Measurements from ENCODE around the gene SLC39A11.
"Not testable (repeated sequence)": the region's sequence is repeated elsewhere in the genome, so short reads cannot be mapped to it uniquely, and the experiment has no call there.

SLC39A11 gene

DNA sequence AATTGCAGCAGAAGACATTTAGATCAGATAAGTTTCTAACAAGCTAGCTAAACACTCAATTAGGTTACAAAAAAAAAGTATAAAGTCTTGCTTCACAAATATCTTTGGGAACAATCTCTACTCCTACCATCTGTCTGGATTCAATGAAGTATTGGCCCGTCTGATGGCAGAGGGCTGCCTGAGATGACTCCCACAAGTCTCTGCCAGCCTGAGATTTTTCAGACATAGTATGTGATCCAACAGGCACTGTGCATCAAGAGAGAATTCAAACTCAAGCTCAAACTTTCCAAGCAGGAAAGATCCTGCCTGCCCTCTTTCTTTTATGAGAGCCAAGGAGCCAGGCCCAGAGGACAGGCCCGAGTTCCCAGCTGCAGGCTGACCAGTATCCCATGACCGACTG is 22.6 kb downstream of the SLC39A11 start:
- DNase-seq, result no peak

DNA sequence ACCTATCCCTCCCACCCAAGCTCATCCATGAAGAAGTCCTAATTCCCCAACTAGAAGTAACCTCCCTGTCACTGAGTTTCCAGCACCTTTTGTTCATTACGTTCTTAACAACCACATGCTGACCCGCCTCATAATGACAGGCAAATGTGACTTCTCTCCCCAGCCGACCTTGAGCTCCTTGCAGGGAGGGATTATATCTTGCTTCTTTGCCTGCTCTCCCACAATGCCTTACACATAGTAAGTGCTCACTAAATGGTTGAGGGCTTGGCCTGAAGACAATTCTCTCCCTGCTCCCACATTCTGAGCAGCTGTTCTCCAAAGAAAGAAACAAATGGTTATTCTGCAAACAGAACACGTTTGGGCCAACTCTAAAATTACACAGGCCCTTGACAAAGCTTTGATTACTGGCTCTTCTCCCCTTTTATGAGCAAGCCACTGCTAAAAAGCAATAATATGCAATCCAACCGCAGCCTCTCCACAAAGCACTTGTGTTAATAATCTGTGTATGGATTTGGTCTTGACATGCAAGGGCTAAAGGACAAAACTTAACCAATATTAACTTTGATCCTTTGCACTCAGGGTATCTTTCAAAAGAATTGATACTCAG is 23.2 kb downstream of the SLC39A11 start:
- DNase-seq, result no peak

DNA sequence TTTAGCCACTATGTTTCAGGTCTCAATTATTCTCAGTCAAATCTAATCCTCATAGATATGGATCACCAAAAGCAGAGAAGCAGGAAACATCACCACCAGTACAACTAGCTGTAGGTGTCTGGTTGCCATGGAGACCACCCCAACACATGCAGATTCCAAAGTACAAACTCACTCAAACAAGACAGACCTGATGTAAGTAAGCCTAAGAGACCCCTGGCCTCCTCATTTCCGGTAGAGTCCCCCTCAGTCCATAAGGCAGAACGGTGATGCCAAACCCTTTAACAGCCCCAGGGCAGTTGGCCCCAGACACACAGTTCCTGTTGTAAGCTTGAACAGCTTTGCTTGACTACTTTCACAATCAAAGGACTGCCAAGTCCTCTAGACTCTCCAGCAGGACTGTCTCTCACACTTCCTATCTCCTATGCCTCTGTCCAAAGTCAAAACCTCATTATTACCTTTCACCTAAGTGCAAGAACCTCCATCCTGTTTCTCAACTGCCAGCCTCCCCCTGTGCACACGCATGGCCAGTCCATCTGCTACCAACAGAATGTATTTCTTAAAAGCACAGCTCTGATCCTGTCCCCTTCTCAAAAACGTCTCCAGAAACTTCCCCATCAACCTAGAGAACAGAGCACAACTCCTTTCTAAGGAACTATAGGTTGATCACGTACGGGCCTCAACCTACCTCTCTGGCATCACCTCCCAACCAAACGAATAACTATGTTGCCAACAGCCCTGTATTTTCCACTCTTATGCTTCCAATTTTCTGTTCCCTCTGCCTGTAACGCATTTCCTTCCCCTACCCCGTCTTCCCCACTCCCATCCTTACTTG is 23.9 kb downstream of the SLC39A11 start:
- no peak for DNase-seq

DNA sequence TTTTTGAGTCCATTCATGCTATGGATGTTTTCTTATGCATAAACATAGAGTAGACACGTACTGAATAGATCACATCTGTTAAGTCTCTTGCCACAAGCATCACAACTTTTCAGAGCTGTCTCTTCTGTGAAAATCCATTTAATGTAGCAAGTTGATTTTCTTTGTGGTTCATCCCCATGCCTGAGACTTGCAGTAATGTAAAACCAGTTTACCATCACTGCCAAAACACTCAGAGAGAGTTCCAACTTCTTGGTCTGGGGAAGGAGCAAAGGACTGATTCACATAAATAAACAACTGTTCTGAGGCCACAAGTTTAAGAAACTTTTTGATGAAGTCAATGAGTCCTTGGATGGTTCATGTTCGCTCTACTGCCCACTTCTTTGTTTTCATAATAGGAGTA is 24.8 kb downstream of the SLC39A11 start:
- not testable (repeated sequence) for DNase-seq

DNA sequence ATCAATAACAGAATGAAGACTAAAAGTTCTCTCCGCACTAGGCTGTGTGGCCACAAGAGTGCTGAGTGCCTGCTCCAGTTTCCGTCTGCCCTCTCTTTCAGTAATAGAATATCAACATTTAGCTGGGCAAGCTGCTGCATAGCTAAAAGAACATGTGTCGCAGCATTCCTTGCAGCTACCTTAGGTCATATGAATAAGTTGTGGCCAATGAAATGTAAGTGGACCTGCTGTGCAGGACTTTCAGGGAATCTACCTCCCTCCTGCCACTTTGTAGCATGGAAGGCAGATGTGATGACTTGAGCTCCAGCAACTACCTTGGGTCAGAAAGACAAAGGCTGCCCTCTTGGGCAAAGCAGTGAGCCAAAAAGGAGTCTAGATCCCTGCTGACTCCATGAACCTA is 25.4 kb downstream of the SLC39A11 start:
- no peak for DNase-seq

DNA sequence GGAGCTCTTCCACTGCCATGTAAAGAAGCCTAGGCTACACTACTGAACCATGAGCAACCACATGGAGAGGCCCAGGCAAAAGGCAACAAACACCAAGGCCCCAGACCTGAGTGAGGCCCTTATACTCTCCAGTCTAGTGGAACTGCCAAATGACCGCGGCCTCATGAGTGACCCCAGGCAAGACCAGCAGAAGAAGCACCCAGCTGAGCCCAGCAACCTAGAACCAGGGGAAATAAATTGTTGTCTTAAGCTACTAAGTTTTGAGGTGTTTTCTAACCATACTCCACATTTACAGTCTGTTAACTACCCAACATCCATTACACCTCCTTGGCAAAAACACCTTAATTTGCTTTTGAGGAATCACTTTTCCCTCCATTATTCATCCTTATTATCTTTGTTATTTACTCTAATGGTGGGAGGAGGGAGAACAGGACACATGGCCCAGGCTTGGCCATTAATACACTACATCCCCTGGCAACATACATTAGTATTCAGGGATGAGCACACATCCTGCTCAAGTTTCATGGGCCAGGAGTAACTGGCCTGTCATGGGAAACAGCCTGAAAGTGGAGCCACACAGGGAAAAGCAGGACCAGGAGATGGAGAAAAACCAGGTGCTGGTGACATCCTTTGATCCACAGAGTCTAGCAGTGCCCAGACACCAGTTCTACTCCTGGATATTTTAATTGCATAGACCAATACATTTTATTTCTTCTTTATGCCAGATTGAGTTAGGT is 26.2 kb downstream of the SLC39A11 start:
- DNase-seq, result no peak

DNA sequence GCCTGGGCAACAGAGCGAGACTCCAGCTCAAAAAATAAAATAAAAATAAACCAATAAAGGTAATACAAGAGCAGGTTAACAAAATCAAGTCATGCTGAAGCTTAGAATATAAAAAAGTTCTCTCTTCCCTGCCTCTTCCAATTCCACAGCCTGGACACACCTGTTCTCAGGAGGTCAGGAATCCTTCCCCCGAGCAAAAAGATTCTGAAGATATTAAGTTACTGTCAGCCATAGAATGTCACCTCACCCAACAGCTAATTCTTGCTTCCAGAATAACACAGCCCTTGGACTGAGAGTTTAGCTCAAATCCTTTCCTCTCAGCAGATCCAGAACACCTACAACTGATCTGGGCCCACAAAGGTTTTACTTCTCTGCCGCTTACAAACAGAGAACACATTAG is 27.1 kb downstream of the SLC39A11 start:
- DNase-seq, result no peak

DNA sequence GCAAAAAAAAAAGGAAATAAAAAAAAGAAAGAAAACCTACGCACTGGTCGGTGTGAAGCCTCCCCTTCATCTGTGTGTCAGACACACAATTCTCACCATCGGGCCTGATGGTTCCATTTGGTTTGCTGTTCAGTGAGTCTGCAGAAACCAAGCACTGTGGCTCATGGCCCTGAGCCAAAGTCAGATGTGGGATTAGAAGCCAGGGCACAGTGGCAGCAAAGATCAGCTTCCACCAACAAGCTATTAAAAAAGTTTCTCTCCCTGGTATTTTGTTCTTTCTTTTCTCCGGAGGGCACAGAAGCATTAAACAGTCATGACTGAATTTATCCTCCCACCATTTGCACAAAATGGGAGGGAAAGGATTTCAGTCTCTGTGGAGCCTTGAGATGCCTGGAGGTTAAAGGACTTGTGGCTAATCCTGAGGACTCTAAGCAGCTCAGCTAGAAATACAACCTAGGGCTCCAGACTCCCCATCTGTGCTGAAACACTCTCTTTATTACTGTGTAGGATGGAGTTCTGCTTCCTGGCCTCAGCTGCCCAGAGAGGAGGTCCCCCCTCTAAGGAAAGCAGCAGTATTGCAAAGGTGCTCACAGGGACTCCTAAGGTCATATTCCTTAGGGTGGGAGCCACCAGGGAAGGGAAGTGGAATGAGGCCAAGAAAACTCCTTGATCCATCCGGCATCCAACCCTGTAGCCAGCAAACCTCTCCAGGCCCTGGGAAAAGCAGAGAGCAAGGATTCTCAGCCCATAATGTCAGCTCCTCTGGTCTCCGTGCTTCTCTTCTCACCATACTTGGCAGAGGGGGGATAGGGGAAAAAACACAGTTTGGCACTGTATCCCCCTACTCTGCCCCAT is 28.2 kb downstream of the SLC39A11 start:
- no peak for DNase-seq

DNA sequence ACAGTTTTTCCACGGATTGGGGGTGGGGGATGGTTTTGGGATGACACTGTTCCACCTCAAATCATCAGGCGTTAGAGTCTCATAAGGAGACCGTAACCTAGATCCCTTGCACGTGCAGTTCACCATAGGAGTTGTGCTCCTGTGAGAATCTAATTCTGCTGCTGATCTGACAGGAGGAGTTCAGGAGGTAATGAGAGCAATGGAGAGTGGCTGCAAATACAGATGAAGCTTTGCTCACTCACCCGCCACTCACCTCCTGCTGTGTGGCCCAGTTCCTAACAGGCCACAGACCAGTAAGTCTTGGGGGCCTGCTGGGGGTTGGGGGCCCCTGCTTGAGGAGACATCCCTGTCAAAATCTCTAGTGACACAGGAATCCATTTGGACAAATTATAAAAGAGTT is 29.8 kb downstream of the SLC39A11 start:
- DNase-seq, result no peak

DNA sequence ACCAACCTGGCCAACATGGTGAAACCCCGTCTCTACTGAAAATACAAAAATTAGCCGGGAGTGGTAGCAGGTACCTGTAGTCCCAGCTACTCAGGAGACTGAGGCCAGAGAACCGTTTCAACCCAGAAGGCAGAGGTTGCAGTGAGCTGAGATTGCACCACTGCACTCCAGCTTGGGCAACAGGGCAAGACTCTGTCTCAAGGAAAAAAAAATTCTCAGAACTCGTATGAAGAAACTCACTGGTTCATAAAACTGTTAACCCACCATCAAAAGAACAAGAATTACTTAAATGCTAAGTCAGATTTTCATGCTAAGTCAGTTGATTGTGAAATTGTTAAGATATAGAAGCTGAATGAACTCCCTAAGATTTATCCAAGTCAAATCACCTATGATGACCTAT is 31.3 kb downstream of the SLC39A11 start:
- DNase-seq, result no peak

DNA sequence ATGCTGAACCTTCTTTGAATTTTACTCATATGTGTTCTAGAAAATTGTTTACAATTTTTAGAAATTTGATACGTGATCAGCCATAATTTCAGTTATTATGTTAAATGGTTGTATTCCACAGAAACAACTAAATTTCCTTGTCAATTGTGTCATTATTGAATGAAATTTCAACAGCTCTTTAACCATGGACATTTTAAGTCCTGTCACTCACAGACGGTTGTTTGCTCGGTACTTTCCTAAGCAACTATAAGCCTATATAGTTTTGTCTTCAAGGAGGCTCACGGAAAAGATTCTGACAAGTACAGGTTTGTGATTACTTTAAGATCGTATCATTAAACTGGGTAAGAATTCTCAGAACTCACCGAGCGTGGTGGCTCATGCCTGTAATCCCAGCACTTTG is 31.8 kb downstream of the SLC39A11 start:
- DNase-seq, result no peak

DNA sequence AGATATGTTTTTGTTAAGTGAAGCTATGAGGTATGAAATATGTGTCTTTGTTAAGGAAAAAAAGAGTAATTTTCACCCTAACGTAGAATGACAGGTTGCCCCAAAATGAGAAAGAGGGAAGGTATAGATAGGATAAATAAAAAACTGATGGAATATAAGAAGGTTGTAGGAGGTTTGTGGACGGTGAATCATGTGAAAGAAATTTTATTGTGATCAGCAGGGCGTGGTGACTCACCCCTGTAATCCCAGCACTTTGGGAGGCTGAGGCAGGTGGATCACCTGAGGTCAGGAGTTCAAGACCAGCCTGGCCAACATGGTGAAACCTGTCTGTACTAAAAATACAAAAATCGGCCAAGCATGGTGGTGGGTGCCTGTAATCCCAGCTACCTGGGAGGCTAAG is 32.8 kb downstream of the SLC39A11 start:
- not testable (repeated sequence) for DNase-seq

DNA sequence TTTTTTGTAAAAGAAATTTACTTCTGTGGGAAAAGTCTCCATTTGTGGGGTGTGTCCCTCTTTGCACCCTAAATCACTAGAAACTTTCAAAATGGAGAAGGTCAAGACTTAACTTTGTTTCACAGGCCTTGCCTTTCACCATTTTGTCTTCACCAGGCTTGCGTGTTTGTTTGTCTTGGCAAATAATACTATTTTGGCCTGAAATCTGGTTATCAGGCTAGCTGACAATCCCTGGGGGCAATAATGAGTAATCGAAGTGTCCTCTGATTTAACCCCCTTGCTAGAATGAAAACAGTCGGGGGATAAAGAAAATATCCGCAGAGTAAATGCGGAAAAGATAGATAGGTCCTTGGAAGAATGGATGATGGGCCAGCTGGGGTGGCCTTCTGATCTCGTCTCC is 34.5 kb downstream of the SLC39A11 start:
- no peak for DNase-seq

DNA sequence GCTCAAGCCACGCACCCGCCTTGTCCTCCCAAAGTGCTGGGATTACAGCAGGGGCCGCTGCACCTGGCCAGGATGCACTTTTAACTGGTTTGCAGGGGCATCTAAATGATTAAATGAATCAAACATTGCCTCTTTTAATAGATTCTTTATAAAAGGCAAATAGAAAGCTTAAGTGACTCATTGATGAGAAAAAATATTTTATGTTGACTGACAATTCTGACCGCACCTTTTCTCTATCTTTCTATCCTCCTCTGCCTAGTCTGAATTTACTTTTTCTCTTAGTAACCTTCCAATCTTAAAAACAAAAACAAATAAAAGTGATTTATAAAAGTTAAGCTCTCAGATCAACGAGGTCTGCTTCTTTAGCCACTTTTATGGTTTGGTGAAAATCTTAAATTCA is 35.3 kb downstream of the SLC39A11 start:
- no peak for DNase-seq

DNA sequence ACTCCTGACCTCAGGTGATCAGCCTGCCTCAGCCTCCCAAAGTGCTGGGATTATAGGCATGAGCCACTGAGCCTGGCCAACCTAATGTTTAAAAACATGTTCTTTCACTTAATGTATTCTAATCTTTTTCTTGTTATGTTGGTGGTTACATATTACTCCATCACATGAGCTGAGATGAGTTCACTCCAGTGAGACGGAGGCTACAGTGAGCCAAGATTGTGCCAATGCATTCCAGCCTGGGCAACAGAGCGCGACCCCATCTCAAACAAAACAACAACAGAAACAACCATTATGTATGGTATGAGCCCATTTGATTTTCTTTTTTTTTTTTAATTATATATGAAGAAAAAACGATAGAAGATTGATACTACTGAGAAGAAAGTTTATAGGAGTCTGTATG is 39.6 kb downstream of the SLC39A11 start:
- no peak for DNase-seq

DNA sequence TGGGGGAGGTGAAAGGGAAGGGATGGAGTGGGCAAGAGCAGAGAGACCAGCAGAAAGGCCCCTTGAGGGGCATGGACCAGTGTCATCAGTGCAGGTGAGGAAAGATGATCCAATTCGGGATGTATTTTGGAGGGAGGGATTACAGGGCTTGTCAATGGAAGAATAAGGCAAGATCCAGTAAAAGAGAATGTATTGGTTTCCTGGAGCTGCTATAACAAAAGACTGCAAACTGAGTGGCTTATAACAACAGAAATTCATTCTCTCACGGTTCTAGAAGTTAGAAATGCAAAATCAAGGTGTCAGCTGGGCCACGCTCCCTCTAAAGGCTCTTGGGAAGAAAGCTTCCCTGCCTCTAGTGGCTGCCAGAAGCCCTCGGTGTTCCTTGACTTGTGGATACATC is 41.7 kb downstream of the SLC39A11 start:
- DNase-seq, result no peak

DNA sequence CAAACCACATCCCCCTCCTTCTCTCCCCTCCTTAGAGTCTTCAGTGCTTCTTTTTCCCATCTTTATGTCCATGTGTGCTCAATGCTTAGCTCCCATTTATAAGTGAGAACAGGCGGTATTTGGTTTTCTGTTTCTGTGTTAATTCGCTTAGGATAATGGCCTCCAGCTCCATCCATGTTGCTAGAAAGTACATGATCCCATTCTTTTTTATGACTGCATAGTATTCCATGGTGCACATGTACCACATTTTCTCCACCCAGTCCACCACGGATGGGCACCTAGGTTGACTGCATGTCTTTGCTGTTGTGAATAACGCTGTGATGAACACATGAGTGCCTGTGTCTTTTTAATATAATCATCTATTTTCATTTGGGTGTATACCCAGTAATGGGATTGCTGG is 44.3 kb downstream of the SLC39A11 start:
- DNase-seq, result no peak

DNA sequence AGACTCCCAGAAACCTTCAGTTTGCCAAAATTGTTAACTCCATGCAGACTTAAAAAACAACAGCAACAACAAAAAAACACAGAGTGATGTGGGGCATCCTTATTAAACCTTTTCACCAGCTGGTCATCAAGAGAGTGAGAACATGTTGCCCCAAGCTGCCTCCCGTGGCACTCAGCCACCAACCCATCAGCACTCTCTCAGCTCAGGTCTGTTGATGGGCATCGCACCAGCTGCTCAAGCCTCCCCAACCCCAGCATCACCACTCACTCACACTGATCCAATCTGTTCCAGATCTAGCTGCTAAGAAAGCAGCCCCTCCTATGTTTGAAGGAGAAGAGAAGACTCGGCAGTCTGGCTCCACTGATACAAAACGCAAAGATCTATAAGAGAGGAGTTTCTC is 46.8 kb downstream of the SLC39A11 start:
- DNase-seq, result no peak

DNA sequence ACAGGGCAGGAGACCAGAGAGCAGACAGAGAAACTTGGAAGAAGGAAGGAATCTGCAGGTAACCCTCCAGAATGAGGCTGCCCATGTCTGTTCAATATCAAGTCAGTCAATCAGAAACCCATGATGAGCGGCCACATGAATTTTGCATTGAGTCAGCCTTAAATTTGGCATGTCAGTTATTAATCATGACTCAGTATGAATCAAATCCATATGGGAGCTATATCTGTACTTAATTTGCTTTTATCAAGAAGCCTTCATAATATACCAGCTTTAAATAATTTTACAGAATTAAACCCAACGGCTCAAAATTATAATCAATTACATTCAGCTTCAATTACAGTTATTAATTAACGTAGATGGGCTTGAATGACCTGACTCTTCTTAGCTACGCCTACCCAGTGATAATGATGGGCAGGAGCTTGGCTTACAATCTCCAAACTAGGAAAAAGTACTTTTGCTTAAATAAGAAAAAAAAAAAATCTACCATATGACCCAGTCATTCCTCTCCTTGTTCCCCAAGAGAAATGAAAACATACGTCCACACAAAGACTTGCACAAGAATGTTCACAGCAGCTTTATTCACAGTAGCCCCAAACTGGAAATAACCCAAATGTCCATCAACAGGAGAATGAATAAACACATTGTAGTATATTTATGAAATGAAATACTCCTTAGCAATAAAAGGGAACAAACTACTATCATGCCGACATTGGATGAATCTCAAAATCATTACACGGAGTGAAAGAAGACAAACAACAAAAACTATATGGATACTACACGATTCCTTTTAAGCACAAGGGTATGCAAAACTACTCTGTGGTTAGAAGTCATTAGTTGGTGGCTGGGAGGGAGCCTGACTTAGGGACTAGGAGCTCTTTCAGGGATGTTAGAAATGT is 48.6 kb downstream of the SLC39A11 start:
- DNase-seq, result no peak

DNA sequence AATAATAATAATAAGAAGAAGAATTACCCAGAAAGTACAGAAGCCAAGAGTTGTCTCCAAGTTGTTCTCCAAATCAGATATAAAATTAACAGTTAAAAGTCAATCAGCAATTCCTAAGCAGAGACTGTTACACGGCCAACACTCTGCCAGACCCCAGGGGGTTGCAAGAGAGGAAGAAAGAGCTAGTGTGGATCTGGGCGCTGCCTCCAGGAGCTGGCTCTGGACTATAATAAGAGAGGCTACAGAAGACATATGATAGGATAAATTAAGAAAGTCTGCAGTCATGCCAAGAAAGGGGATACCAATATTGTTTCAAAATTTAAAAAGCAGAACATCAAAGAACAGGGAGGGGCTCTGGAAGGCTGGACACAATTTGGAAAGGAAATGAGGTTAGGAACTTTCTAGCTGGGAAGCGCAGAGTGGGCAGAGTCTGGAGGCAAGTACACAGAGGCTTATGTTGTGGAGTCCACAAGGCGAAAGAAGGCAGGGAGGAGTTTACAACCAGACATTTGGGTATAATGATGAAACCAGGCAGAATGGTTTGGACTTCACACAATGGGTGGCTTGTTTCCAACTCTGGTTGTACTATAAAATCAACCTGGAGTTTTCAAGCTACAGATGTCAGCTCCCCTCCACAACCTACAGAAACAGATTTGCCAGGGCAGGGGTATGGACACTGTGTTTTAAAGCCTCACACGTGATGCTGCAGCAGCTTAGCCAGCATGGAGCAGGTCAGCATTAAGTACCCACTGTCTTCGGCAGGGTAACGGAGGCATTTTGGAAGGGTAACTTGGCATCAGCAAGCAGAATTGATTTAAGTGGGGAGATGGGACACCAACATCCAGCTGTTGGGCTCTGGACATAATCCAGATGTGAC is 49.4 kb downstream of the SLC39A11 start:
- no peak for DNase-seq

DNA sequence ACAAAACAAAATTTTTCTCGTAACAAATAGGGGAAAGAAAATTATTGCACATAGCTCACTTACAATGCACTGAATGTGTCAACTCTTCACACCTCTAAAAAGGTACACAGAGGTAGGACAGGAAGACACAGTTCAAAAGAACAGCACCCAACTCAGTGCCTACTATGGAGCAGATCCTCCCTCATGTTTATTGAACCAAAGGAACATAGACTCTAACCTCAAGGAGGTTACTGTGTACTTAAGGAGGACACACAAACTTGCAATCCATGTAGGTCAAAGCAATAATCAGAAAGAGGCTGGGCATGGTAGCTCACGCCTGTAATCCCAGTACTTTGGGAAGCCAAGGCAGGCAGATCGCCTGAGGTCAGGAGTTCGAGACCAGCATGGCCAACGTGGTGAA is 50.3 kb downstream of the SLC39A11 start:
- DNase-seq, result no peak
